ENCODE data around the gene SLC12A8.

The SLC12A8 gene

GRCh38 chr3:125069968-125070745 is 142.4 kb downstream of the SLC12A8 start:
- no peak for DNase-seq

DNA sequence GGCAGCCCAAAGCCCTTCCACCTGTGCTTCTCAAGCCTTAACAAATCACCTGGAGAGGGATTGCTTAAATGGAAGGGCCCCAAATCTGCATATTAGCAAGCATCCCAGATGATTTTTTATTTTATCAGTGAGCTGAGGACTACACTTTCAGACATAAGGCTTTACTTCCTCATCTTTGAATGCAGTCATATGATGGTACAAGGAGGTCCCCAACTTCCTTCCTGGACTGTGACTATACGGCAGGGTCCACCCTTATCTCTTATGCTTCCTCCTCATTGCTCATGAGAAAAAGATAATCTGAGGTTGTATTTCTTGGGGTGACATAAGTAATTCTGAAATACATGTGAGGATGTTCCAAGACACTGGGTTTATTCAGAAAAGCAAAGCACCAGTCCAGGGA is 143.1 kb downstream of the SLC12A8 start:
- DNase-seq = no peak

GRCh38 chr3:125068265-125068664 is 144.3 kb downstream of the SLC12A8 start:
- DNase-seq = peak; percentile 24

DNA sequence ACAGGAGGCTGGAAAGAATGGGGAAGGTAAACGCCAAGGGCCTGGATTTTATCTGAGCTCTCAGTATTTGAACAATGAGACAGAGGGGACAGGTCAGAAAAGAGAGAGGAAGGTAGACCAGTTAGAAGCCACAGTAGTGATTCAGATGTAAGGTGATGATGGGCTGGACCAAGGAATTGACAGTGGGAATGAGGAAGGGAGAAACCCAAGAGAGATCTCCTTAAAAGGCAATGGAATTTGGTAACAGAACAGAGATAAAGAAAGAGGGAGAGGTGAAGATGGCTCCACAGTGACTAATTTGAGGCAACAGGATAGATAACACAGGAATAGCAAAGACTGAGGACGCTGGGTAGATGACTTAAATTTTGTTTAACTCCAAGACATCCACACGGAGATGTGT is 145.3 kb downstream of the SLC12A8 start:
- peak; percentile 67 for DNase-seq

- peak; percentile 97 for DNase-seq
Observed at GRCh38 chr3:125062904-125063618, 149.5 kb downstream of the SLC12A8 start.

DNA sequence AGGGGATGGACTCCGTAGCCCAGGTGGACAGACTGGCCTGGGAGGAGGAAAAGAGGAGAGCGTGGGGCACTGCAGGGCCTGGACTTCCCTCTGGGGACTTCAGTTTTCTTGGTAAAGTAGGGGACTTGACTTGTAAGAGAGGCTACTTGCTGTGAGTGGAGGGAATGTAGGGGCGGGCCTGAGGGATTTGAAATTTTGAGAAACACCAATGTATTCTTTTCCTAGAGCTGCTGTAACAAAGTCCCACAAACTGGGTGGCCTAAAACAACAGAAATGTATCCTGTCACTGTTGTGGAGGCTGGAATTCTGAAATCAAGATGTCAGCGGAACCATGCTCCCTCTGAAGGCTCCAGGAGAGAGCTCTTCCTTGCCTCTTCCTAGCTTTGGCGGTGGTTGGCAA is 150.9 kb downstream of the SLC12A8 start:
- DNase-seq = no peak

DNA sequence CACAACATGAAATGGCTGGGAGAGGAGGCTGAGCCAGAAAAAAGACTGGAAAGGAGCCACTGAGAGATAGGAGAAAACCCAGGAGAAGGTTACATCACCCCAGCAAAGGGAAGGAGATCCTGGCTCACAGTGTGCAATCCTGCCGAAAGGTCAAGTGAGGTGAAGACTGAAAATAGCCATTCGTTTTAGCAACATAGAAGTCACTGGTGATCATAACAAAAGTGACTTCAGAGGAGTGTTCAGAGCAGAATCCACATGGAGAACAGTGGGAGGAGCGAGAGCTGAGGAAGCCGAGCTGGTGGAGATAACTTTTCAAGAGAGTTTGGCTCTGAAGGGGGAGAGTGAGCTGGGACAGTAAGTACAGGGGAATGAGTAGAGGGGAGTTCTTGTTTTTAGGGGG is 151.4 kb downstream of the SLC12A8 start:
- peak; percentile 35 for DNase-seq

- DNase-seq = peak; percentile 64
Observed at GRCh38 chr3:125059488-125060245, 152.9 kb downstream of the SLC12A8 start.

GRCh38 chr3:125058959-125059358 is 153.6 kb downstream of the SLC12A8 start:
- peak; percentile 58 for DNase-seq

DNA sequence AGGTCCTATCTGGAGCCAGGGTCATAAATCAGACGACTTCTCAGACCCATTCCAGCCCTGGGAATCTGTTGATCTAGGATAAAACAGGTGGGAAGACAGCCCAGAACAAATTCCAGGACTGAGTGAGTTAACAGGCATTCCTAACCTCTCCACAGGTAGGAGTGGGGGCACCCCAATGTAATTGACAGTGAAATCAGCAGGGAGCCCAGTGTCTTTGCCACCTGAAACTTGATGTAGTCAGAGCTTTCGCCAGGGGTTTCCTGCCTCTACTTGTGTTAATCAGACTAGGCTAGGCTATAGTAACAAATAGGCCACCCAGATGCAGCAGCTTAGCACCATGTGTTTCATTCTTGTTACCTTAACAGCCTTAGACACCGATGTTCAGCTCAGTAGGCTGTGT is 154.0 kb downstream of the SLC12A8 start:
- DNase-seq = peak; percentile 61

DNA sequence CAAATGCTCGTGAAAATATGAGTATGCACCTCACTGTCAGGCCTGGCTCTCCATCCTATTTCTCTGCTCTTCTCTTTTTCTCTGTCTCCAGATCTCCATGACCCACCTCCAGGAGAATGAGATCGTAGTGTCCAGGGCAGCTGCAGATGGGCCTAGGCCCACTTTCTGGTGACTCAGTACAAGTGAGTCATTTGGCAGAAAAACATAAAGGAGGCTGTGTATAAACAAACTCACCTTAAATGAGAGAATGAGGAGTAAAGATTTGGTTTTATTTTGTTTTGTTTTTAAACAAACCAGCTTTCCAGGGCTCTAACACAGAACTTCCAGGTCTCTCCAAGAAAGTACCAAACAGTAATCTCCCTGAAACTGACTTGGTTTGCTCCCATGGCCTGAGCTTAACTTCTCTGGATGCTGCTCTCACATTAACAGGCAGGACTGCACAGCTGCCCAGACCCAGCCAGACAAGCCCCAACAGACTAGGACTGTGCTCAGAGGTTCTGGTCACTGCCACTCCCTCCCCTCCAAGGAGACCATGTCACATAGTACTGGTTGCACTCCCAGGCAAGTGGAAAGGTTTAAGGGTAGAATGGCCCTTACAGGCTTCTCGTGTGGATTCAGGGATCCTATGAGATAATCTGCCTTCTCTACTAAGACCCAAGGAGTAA is 155.2 kb downstream of the SLC12A8 start:
- DNase-seq = peak; percentile 81

DNA sequence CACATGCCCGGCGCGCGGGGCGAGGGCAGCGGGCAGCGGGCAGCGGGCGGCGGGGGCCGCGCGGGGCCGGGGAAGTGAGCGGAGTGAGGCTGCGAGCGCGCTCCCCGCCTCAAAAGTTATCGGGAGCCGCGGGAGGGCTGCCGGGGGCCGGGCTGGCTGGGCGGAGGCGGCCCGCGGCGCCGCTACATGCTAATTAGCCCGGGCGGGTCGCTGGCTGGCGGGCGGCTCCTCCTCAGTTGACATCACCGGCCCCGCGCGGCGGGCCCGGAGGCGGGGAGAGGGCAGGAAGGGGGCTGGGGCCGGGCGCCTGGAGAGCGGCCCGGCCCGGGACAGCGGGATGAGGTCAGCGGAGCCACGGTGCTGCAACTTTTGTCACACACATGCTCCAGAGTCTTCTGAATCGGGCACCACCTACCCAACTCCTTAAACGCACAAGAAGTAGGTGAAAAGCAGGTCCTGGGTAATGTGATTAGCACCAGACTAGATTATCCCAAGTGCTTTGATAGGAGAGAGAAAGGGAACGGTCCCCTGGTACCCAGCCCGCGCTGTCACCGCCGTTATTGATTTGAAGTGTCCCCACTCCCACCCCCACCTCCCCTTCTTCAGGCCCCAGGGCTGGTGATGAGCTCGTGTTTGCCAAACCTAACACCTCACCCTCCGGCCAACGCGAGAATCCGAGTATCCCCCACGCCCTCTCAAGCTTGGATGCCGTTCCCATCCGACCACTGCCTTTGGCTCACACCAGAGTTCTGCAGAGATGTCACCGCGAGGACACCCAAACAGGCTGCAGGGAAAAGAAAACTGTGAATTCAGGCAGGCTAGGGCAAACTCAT is 156.4 kb downstream of the SLC12A8 start, which contains the start of gene HEG1:
Gene HEG1, minus strand, starts transcription at position 85 of the 833 bp plus-strand sequence. CDS start 107 bp downstream, outside the sequence.
- DNase-seq = peak; percentile 95

- DNase-seq = peak; percentile 54
Observed at GRCh38 chr3:125055331-125055912, 157.1 kb downstream of the SLC12A8 start.

DNA sequence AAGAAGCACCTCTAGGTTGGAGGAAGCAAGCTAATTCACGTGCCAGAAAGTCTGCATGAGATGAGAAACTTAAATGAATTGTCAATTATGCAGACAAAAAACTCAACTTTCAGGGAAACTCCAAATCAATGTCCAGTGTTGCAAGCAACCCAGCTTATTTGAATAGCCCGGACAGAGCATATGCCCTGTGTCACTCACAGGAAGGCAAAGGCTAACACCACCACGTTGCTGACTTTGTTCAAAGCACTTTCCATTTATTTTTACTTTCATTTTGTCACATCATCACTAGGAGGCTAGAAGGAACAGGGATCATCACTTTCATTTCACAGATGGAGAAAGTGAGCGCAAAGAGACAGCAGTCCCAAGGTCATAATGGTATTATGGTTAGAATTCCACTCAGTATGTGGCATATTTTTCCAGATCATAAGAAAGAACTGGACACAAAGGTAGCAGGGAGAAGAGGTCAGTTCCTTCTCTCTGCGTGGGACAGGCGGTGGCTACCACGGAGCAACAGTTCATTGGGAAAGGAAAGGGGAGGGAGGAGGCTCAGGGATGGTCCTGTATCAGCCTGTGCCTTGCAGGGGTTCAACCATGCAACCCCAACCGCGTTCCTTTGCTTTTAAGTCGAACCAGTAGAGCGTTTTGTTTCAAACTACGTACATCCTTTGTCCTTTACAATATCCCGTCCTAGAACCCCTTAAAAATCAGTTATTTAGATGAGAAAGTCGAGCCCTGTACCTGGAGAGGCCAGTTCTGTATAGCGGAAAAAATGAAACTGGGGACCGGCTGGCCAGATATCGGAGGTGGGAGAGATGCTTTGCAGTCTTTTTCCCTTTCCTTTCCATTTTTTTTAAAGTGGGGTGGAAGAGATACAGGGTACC is 157.9 kb downstream of the SLC12A8 start:
- peak; percentile 53 for DNase-seq

DNA sequence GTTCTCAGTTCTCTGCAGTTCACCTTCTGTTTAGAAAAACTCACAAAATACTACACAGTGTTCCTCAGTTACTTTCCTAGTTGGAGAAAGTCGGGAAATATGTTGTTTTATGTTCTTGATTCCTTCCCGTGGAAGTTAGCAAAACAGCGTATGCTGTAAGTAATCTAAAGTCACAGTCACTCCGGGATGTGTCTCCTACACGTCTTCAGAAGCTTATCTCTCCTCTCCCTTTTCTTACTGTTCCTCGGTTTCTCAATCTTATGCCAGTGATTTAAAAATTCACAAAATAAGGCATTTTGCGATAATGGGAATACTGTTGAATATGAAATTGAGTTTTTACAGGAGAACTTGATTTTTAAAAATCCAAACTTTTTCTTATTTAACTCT is 158.5 kb downstream of the SLC12A8 start:
- DNase-seq = no peak

GRCh38 chr3:125053304-125053699 is 159.2 kb downstream of the SLC12A8 start:
- no peak for DNase-seq

DNA sequence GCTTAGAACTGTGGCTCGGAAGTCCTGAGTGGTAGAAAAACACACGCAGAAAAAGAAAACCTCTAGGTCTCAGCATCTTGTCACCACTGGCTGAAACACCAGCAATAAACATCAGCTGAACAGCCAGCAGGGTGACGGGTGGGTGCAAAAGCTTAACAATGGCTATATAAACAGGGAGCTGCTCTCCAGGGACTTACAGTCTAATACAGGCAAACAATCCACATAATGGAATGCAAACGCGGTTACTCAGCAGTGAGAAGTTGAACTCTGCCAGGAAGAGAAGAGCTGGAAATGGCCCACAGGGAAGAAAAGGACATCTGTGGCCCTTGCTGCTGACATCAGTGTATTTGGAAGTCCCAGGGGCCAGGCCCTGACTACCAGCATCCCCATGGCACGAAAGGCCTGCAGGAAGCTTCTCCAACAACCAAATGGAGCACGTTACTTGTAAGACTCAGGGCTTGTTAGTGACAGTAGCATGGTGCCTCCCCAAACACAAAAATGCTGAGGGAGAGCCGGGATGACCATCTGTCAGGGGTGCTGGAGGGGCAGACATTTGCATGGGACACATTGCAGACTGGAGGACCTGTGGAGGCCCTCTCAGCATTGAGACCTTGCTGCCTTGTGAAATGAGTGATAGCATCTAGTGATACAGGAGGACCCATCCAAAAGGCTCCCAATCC is 159.8 kb downstream of the SLC12A8 start:
- peak; percentile 75 for DNase-seq

DNA sequence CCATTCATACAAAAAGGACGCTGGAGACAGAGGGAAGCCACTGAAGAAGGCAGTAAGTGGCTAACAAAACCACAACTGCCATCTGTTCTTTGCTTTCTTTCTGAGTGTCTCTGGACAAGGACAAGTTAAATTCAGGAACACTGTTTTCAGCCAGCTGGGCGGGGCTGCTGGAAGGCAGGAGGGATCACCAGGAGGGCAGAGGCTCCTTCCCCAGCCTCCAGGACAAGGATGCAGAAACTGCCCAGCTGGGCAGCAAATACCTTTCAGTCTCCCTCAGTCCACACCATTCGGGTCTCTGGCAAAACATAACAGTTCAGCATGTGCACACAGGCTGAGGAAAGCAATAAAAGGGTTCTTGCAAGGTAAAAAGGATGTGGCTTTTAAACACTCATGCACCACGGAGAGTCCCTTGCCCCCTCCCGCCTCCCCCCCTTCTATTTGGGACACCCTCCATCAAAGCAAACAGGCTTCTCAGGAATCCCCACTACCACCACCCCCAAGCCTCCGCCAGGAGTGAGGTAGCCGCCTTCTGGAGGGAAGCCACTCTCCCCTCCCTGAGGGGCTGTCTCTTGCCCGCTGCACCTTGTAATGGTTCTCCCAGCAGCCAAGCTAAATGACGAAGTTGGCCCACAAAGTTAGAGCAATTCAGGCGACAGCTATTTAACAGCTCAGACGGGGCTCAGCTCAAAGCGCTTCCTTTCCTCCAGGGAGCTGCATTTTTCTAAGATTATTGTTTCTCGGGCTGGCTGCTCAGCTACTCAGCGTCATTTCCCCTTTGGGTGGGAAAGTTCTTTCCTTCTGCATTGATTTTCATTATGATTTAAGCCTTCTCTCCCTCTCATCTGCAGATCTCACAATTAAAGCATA is 160.6 kb downstream of the SLC12A8 start:
- DNase-seq = peak; percentile 85

GRCh38 chr3:125051205-125051604 is 161.3 kb downstream of the SLC12A8 start:
- DNase-seq = peak; percentile 17
